ENCODE measurements around the gene CRIP1.
A peak's percentile ranks its signal among the peaks of the same experiment; 100 is the strongest.

The CRIP1 gene

GRCh38 chr14:105483300-105484068 lies 3.2 kb upstream of the CRIP1 start:
- Histone ChIP-seq H3K27ac (ENCODE audit: low read depth in 2 of 2, low read length in 2 of 2) (peak overlapping the region in 1 of 2 donors; percentile 99), H3K27me3 (ENCODE audit: control insufficient read depth in 2 of 2, insufficient read depth in 2 of 2, low read length in 2 of 2) (peaks cover 7 to 8% of the 10 kb centered on the region in 2 donors), H3K4me3 (ENCODE audit: low read length in 2 of 2) (no peak overlapping the region), H3K9ac (ENCODE audit: low read depth in 1 of 2, low read length in 2 of 2) (peak overlapping the region in 1 of 2 donors; percentile 69), H3K36me3 (ENCODE audit: control insufficient read depth in 2 of 2, insufficient read depth in 2 of 2, low read length in 2 of 2) (no peaks in the 10 kb centered on the region), H3K9me3 (ENCODE audit: control insufficient read depth in 2 of 2, low read length in 2 of 2) (no peaks in the 10 kb centered on the region), H3K4me1 (ENCODE audit: control insufficient read depth in 2 of 2, insufficient read depth in 2 of 2, low read length in 2 of 2) (peaks cover 63 to 66% of the 10 kb centered on the region in 2 donors)

- Histone ChIP-seq H3K27ac (ENCODE audit: low read depth in 2 of 2, low read length in 2 of 2) (peak overlapping the region; percentile 24 to 44), H3K27me3 (ENCODE audit: control insufficient read depth in 2 of 2, insufficient read depth in 2 of 2, low read length in 2 of 2) (peaks cover 7% of the 10 kb centered on the region in 2 donors), H3K9ac (ENCODE audit: low read depth in 1 of 2, low read length in 2 of 2) (no peak overlapping the region), H3K36me3 (ENCODE audit: control insufficient read depth in 2 of 2, insufficient read depth in 2 of 2, low read length in 2 of 2) (no peaks in the 10 kb centered on the region), H3K4me3 (ENCODE audit: low read length in 2 of 2) (no peak overlapping the region), H3K9me3 (ENCODE audit: control insufficient read depth in 2 of 2, low read length in 2 of 2) (no peaks in the 10 kb centered on the region), H3K4me1 (ENCODE audit: control insufficient read depth in 2 of 2, insufficient read depth in 2 of 2, low read length in 2 of 2) (peaks cover 71 to 75% of the 10 kb centered on the region in 2 donors)
Measured at GRCh38 chr14:105484069-105484996, 2.4 kb upstream of the CRIP1 start.

- Histone ChIP-seq H3K4me1 (ENCODE audit: control insufficient read depth in 2 of 2, insufficient read depth in 2 of 2, low read length in 2 of 2) (peaks cover 73 to 78% of the 10 kb centered on the region in 2 donors), H3K27ac (ENCODE audit: low read depth in 2 of 2, low read length in 2 of 2) (peak overlapping the region in 1 of 2 donors; percentile 24)
Measured at GRCh38 chr14:105484997-105485393, 1.7 kb upstream of the CRIP1 start.

GRCh38 chr14:105485739-105486162 lies 935 bp upstream of the CRIP1 start:
- Histone ChIP-seq H3K27ac (ENCODE audit: low read depth in 2 of 2, low read length in 2 of 2) (peak overlapping the region; percentile 93 to 94), H3K9me3 (ENCODE audit: control insufficient read depth in 2 of 2, low read length in 2 of 2) (no peaks in the 10 kb centered on the region), H3K4me3 (ENCODE audit: low read length in 2 of 2) (no peak overlapping the region), H3K27me3 (ENCODE audit: control insufficient read depth in 2 of 2, insufficient read depth in 2 of 2, low read length in 2 of 2) (no peaks in the 10 kb centered on the region), H3K4me1 (ENCODE audit: control insufficient read depth in 2 of 2, insufficient read depth in 2 of 2, low read length in 2 of 2) (peaks cover 72 to 75% of the 10 kb centered on the region in 2 donors), H3K36me3 (ENCODE audit: control insufficient read depth in 2 of 2, insufficient read depth in 2 of 2, low read length in 2 of 2) (no peaks in the 10 kb centered on the region), H3K9ac (ENCODE audit: low read depth in 1 of 2, low read length in 2 of 2) (peak overlapping the region in 1 of 2 donors; percentile 14)

More at GRCh38 chr14:105484997-105485393, 1.7 kb upstream of the CRIP1 start:
- no peak overlapping the region for H3K9ac ChIP-seq (ENCODE audit: low read depth in 1 of 2, low read length in 2 of 2)
- H3K4me3 ChIP-seq (ENCODE audit: low read length in 2 of 2): no peak overlapping the region
- H3K36me3 ChIP-seq (ENCODE audit: control insufficient read depth in 2 of 2, insufficient read depth in 2 of 2, low read length in 2 of 2): no peaks in the 10 kb centered on the region
- H3K9me3 ChIP-seq (ENCODE audit: control insufficient read depth in 2 of 2, low read length in 2 of 2): no peaks in the 10 kb centered on the region
- peaks cover under 1% of the 10 kb centered on the region in 2 donors for H3K27me3 ChIP-seq (ENCODE audit: control insufficient read depth in 2 of 2, insufficient read depth in 2 of 2, low read length in 2 of 2)

GRCh38 chr14:105486974-105487448 lies 325 bp downstream of the CRIP1 start:
- Histone ChIP-seq H3K9me3 (ENCODE audit: control insufficient read depth in 2 of 2, low read length in 2 of 2) (no peaks in the 10 kb centered on the region), H3K27me3 (ENCODE audit: control insufficient read depth in 2 of 2, insufficient read depth in 2 of 2, low read length in 2 of 2) (no peaks in the 10 kb centered on the region), H3K4me1 (ENCODE audit: control insufficient read depth in 2 of 2, insufficient read depth in 2 of 2, low read length in 2 of 2) (peaks cover 64 to 66% of the 10 kb centered on the region in 2 donors), H3K9ac (ENCODE audit: low read depth in 1 of 2, low read length in 2 of 2) (peak overlapping the region; percentile 79 to 91), H3K4me3 (ENCODE audit: low read length in 2 of 2) (peak overlapping the region; percentile 76), H3K36me3 (ENCODE audit: control insufficient read depth in 2 of 2, insufficient read depth in 2 of 2, low read length in 2 of 2) (no peaks in the 10 kb centered on the region), H3K27ac (ENCODE audit: low read depth in 2 of 2, low read length in 2 of 2) (peak overlapping the region; percentile 93 to 94)

- Histone ChIP-seq H3K36me3 (ENCODE audit: control insufficient read depth in 2 of 2, insufficient read depth in 2 of 2, low read length in 2 of 2) (no peaks in the 10 kb centered on the region), H3K4me3 (ENCODE audit: low read length in 2 of 2) (peak overlapping the region; percentile 76), H3K4me1 (ENCODE audit: control insufficient read depth in 2 of 2, insufficient read depth in 2 of 2, low read length in 2 of 2) (peaks cover 59 to 61% of the 10 kb centered on the region in 2 donors), H3K9ac (ENCODE audit: low read depth in 1 of 2, low read length in 2 of 2) (peak overlapping the region; percentile 79 to 91), H3K27ac (ENCODE audit: low read depth in 2 of 2, low read length in 2 of 2) (peak overlapping the region; percentile 93 to 94), H3K27me3 (ENCODE audit: control insufficient read depth in 2 of 2, insufficient read depth in 2 of 2, low read length in 2 of 2) (no peaks in the 10 kb centered on the region), H3K9me3 (ENCODE audit: control insufficient read depth in 2 of 2, low read length in 2 of 2) (no peaks in the 10 kb centered on the region)
Measured at GRCh38 chr14:105487449-105487985, 831 bp downstream of the CRIP1 start.

- Histone ChIP-seq H3K9me3 (ENCODE audit: control insufficient read depth in 2 of 2, low read length in 2 of 2) (no peaks in the 10 kb centered on the region), H3K27me3 (ENCODE audit: control insufficient read depth in 2 of 2, insufficient read depth in 2 of 2, low read length in 2 of 2) (no peaks in the 10 kb centered on the region), H3K27ac (ENCODE audit: low read depth in 2 of 2, low read length in 2 of 2) (peak overlapping the region; percentile 94 to 95), H3K36me3 (ENCODE audit: control insufficient read depth in 2 of 2, insufficient read depth in 2 of 2, low read length in 2 of 2) (no peaks in the 10 kb centered on the region), H3K4me1 (ENCODE audit: control insufficient read depth in 2 of 2, insufficient read depth in 2 of 2, low read length in 2 of 2) (peaks cover 53 to 55% of the 10 kb centered on the region in 2 donors), H3K4me3 (ENCODE audit: low read length in 2 of 2) (peak overlapping the region; percentile 76 to 77), H3K9ac (ENCODE audit: low read depth in 1 of 2, low read length in 2 of 2) (peak overlapping the region; percentile 79 to 91)
Measured at GRCh38 chr14:105487986-105488777, 1.5 kb downstream of the CRIP1 start.

GRCh38 chr14:105488781-105489541 lies 2.3 kb downstream of the CRIP1 start:
- peak overlapping the region; percentile 94 to 95 for H3K27ac ChIP-seq (ENCODE audit: low read depth in 2 of 2, low read length in 2 of 2)
- H3K4me3 ChIP-seq (ENCODE audit: low read length in 2 of 2): peak overlapping the region; percentile 67 to 77
- no peaks in the 10 kb centered on the region for H3K9me3 ChIP-seq (ENCODE audit: control insufficient read depth in 2 of 2, low read length in 2 of 2)
- H3K27me3 ChIP-seq (ENCODE audit: control insufficient read depth in 2 of 2, insufficient read depth in 2 of 2, low read length in 2 of 2): no peaks in the 10 kb centered on the region
- peaks cover 45 to 47% of the 10 kb centered on the region in 2 donors for H3K4me1 ChIP-seq (ENCODE audit: control insufficient read depth in 2 of 2, insufficient read depth in 2 of 2, low read length in 2 of 2)
- H3K36me3 ChIP-seq (ENCODE audit: control insufficient read depth in 2 of 2, insufficient read depth in 2 of 2, low read length in 2 of 2): no peaks in the 10 kb centered on the region
- peak overlapping the region in 1 of 2 donors; percentile 63 for H3K9ac ChIP-seq (ENCODE audit: low read depth in 1 of 2, low read length in 2 of 2)

Data from mucosa of rectum (tissue), 2 donors.